GM12892 (cell line): Measurements from ENCODE around the gene ZNF799.

Experiments
- POLR2A ChIP-seq: IDR thresholded peaks from 2 replicates; pipeline ENCODE4 v1.6.1; 2011; ENCODE audit warnings: low read depth, low read length, control low read depth
- POLR2AphosphoS5 ChIP-seq: IDR thresholded peaks from 2 replicates; pipeline ENCODE4 v1.6.1; 2011; ENCODE audit warnings: low read depth, low read length, control low read depth

GRCh38 chr19:12350185-12350889, 50.7 kb downstream of the ZNF799 start:
- no peak for TF ChIP-seq POLR2A
- no peak for TF ChIP-seq POLR2AphosphoS5
